HG02642 (cell line): ENCODE results near the gene RRP15.

Source experiments
- ATAC-seq: cut with Tn5 transposase; IDR thresholded peaks from one replicate; pipeline ENCODE4 v1.9.1; 2021; ENCODE audit warnings: mild to moderate bottlenecking; ENCODE audit not compliant: unreplicated experiment, poor library complexity

Gene RRP15

DNA sequence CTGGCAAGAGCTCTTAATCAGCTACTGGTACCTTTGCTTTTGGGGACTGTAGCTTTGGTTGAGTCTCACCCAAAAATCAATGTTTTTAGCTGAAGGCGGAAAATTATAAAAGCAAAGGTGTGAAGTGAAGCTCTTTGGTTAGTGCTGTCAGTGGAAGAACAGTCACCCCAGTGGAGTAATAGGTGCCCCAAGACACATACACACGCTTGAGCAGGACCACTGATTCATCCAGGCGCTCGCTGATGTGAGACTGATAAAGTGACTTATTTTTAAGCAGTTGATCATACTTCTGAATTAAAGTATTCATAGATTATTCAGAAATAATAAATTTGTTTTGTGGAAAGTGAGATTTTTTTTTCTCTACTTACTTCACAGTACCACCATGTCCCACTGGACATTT lies 97.2 kb downstream of the RRP15 start:
- ATAC-seq, result no peak

DNA sequence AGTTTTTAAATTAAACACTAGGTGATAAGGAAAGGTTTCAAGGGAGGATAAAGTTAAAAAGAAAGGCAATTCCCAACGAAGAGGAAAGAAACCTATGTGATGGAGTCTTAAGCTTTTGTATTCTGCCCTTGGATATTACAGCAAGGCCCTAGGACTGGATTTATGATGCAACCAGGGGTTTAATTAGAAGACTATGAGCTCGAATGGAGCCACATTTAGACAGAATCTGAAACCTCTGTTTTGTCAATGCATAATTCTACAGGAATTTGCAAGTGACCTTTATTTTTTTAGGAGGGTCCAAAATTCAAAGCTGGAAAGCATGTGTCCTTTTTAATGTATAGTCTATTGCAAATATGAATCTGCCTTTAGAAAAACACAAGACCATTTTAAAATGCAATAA lies 98.0 kb downstream of the RRP15 start:
- no peak for ATAC-seq

GRCh38 chr1:218383681-218384080 lies 98.6 kb downstream of the RRP15 start:
- ATAC-seq, result no peak

DNA sequence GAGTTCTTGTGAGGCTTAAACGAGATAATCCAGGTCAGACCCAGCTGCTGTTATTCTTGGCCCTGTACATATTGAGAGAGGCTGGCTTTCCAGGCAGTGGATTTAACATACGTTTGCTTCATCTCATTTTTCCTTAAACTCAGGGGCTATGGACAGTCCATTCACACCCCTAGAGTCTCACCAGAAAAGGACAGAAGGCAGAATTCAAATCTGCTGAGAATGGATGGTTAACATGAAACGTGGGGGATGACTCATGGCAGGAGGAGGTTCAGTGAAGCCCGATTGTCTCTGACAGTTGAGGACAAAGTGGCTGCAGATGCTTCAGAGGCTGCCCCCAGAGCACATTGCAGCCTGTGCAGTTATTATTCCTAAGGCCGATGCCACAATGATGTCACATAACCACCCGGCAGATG lies 99.5 kb downstream of the RRP15 start:
- ATAC-seq, result no peak
